HepG2 (cell line): ENCODE results near the gene JMJD6. TPM values are rescaled to one million over a fixed set of nuclear protein-coding genes. Genes with fewer than 3 reads are reported as not detected.

Source experiments
- AGO2 ChIP-seq: fragments of 200-400 bp; formaldehyde crosslinking; optimal IDR thresholded peaks from 2 replicates; pipeline ENCODE3; 2017; ENCODE audit warnings: mild to moderate bottlenecking, low read depth, low read length, moderate library complexity
- GATAD2A ChIP-seq: IDR thresholded peaks from 2 replicates; pipeline ENCODE4 v1.6.1; 2016
- GLI4 ChIP-seq: sonication (generic); formaldehyde crosslinking; IDR thresholded peaks from 2 replicates; pipeline ENCODE4 v1.5.1; 2020; ENCODE audit warnings: missing genetic modification reagents, mild to moderate bottlenecking, moderate library complexity, borderline replicate concordance
- HMG20B ChIP-seq: conservative IDR thresholded peaks from 2 replicates; pipeline ENCODE4 v1.6.1; 2016; ENCODE audit warnings: missing genetic modification reagents, missing compliant biosample characterization
- MAF1 ChIP-seq: sonication (generic); formaldehyde crosslinking; IDR thresholded peaks from 2 replicates; pipeline ENCODE4 v1.5.0; 2020; ENCODE audit warnings: missing genetic modification reagents, borderline replicate concordance
- NCOA2 ChIP-seq: sonication (generic); formaldehyde crosslinking; IDR thresholded peaks from 2 replicates; pipeline ENCODE4 v1.8.0; 2022; ENCODE audit warnings: inconsistent platforms
- PAX8 ChIP-seq: sonication (generic); formaldehyde crosslinking; IDR thresholded peaks from 2 replicates; pipeline ENCODE4 v1.8.0; 2022; ENCODE audit warnings: mild to moderate bottlenecking, missing genetic modification reagents, borderline replicate concordance
- PHF5A ChIP-seq: IDR thresholded peaks from one replicate; pipeline ENCODE4 v1.6.1; 2018; ENCODE audit warnings: low read depth, missing genetic modification reagents; ENCODE audit not compliant: unreplicated experiment
- RBFOX2 ChIP-seq: fragments of 200-400 bp; formaldehyde crosslinking; IDR thresholded peaks from 2 replicates; pipeline ENCODE4 v1.6.1; 2017; ENCODE audit warnings: low read depth, mild to moderate bottlenecking, low read length
- RFXANK ChIP-seq: IDR thresholded peaks from 2 replicates; pipeline ENCODE4 v1.6.1; 2016
- SSRP1 ChIP-seq: IDR thresholded peaks from 2 replicates; pipeline ENCODE4 v1.6.1; 2016; ENCODE audit warnings: control low read depth
- STAG1 ChIP-seq: sonication (generic); formaldehyde crosslinking; IDR thresholded peaks from 2 replicates; pipeline ENCODE4 v1.4.0; 2020; ENCODE audit warnings: missing genetic modification reagents
- ZBTB21 ChIP-seq: sonication (generic); formaldehyde crosslinking; IDR thresholded peaks from 2 replicates; pipeline ENCODE4 v1.4.0; 2020; ENCODE audit warnings: missing genetic modification reagents
- ZMYM2 ChIP-seq: sonication (generic); formaldehyde crosslinking; IDR thresholded peaks from 2 replicates; pipeline ENCODE4 v1.8.0; 2022; ENCODE audit warnings: mild to moderate bottlenecking, missing genetic modification reagents
- ZNF124 ChIP-seq: sonication (generic); formaldehyde crosslinking; IDR thresholded peaks from 2 replicates; pipeline ENCODE4 v1.4.0; 2020; ENCODE audit warnings: missing genetic modification reagents
- ZNF136 ChIP-seq: sonication (generic); formaldehyde crosslinking; IDR thresholded peaks from 2 replicates; pipeline ENCODE4 v1.8.1; 2022; ENCODE audit warnings: low read depth, mild to moderate bottlenecking, moderate library complexity, missing genetic modification reagents
- ZNF263 ChIP-seq: sonication (generic); formaldehyde crosslinking; IDR thresholded peaks from 2 replicates; pipeline ENCODE4 v1.4.0; 2020; ENCODE audit warnings: missing genetic modification reagents
- ZNF3 ChIP-seq: IDR thresholded peaks from 2 replicates; pipeline ENCODE4 v1.7.0; 2017; ENCODE audit warnings: inconsistent platforms
- ZNF331 ChIP-seq: sonication (generic); formaldehyde crosslinking; IDR thresholded peaks from 2 replicates; pipeline ENCODE4 v1.4.0; 2020; ENCODE audit warnings: missing genetic modification reagents
- ZNF343 ChIP-seq: sonication (generic); formaldehyde crosslinking; IDR thresholded peaks from 2 replicates; pipeline ENCODE4 v1.4.0; 2020; ENCODE audit warnings: mild to moderate bottlenecking, missing genetic modification reagents
- ZNF362 ChIP-seq: sonication (generic); formaldehyde crosslinking; IDR thresholded peaks from 2 replicates; pipeline ENCODE4 v1.4.0; 2020; ENCODE audit warnings: missing genetic modification reagents, mild to moderate bottlenecking, borderline replicate concordance
- ZNF512B ChIP-seq: sonication (generic); formaldehyde crosslinking; IDR thresholded peaks from 2 replicates; pipeline ENCODE4 v1.5.1; 2020; ENCODE audit warnings: missing genetic modification reagents, mild to moderate bottlenecking, borderline replicate concordance
- ZNF556 ChIP-seq: sonication (generic); formaldehyde crosslinking; IDR thresholded peaks from 2 replicates; pipeline ENCODE4 v1.4.0; 2020; ENCODE audit warnings: mild to moderate bottlenecking, missing genetic modification reagents, borderline replicate concordance
- ZNF674 ChIP-seq: sonication (generic); formaldehyde crosslinking; IDR thresholded peaks from 2 replicates; pipeline ENCODE4 v1.5.0; 2020; ENCODE audit warnings: low read depth, mild to moderate bottlenecking, missing genetic modification reagents
- ZNF766 ChIP-seq: sonication (generic); formaldehyde crosslinking; IDR thresholded peaks from 2 replicates; pipeline ENCODE4 v1.5.0; 2020; ENCODE audit warnings: missing genetic modification reagents, borderline replicate concordance
- ZNF777 ChIP-seq: sonication (generic); formaldehyde crosslinking; IDR thresholded peaks from 2 replicates; pipeline ENCODE4 v1.4.0; 2020; ENCODE audit warnings: missing genetic modification reagents
- ZNF891 ChIP-seq: sonication (generic); formaldehyde crosslinking; IDR thresholded peaks from 2 replicates; pipeline ENCODE4 v1.5.0; 2020; ENCODE audit warnings: mild to moderate bottlenecking, missing genetic modification reagents
- polyA plus RNA-seq, 8 experiments: library from polyadenylated mRNA; depleted of rRNA in 3 of 8; stranded (reverse) in 7 of 8; unstranded in 1 of 8; fragments of >200 nt; fragmentation: Illumina TruSeq in 4 of 8; extraction: Trizol in 4 of 8; gene quantifications; 2 replicates each; pipeline versions ENCODE4 v1.2.1 to v1.2.3, GENCODE V29; 2011 to 2016; ENCODE audit warnings: low read depth in 4 of 8, missing spikeins in 1 of 8, mixed read lengths in 1 of 8; ENCODE audit not compliant: insufficient read depth in 1 of 8
- total RNA-seq, 5 experiments: library from RNA; depleted of rRNA; stranded (reverse); fragments of >200 nt; fragmentation: Illumina TruSeq; extraction: Trizol; gene quantifications; 2 replicates each; pipeline ENCODE4 v1.2.3, GENCODE V29; 2016; ENCODE audit warnings: low read depth in 1 of 5
- TF ChIP-seq, protein P1 (sequence below): sonication (generic); formaldehyde crosslinking; IDR thresholded peaks from 2 replicates; pipeline ENCODE4 v1.8.0; 2022; ENCODE audit warnings: missing genetic modification reagents, mild to moderate bottlenecking, borderline replicate concordance

Gene JMJD6
- total and polyA plus RNA-seq, 2 of the 13 experiments (the other 11 are each of a cell fraction or from before 2014, with no cell fraction given): 33.6 to 41.0 TPM

DNA sequence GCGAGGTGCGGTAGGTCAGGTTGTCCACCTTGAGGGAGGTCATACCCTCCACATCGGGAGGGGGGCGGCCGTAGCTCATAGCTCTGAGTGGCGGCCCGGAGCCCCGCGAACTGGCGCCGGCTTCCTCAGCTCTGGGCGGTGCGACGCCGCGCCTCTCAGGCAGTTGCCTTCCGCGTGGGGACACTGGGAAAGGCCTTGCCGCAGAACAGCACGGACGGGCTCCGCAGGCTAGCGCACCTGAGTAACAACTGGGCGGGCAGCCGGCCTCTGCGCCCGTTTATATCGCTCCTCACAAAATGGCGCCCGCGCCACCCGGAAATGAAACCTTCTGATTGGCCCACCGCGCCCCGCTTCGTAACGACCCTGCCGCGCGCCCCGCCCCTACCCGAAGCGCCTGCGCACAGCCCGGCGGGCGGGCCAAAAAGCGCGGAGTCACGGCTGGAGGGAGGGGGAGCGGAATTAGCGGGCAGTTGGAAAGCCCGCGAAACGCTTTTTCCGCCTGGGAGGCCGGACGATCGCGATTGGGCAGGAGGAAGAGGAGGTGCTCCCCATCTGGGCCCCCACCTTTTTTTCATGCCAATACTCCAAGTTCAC lies 10.8 kb upstream of the JMJD6 start, which contains the start of gene SRSF2 (continued):
- peak; percentile 97 for TF ChIP-seq ZNF891 (CRISPR knock-in tag)
- TF ChIP-seq RBFOX2: peak; percentile 100
- 0 out of 2 replicates have a peak, but pooled peaks have one; percentile 11 for TF ChIP-seq RFXANK (CRISPR knock-in tag)
- TF ChIP-seq GLI4 (CRISPR knock-in tag): no peak
- TF ChIP-seq ZNF136 (CRISPR knock-in tag): peak; percentile 45
- TF ChIP-seq ZNF362 (CRISPR knock-in tag): peak; percentile 91; the same call in 1 of the 2 replicates
- peak; percentile 47; the same call in 1 of the 2 replicates for TF ChIP-seq HMG20B
- peak; percentile 98 for TF ChIP-seq AGO2
- TF ChIP-seq ZNF124: peak; percentile 60; the same call in 1 of the 2 replicates
- peak; percentile 60 for TF ChIP-seq GATAD2A (CRISPR knock-in tag)
- TF ChIP-seq, protein P1, sequence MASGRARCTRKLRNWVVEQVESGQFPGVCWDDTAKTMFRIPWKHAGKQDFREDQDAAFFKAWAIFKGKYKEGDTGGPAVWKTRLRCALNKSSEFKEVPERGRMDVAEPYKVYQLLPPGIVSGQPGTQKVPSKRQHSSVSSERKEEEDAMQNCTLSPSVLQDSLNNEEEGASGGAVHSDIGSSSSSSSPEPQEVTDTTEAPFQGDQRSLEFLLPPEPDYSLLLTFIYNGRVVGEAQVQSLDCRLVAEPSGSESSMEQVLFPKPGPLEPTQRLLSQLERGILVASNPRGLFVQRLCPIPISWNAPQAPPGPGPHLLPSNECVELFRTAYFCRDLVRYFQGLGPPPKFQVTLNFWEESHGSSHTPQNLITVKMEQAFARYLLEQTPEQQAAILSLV: peak; percentile 93; the same call in 1 of the 2 replicates
- peak; percentile 98; the same call in 1 of the 2 replicates for TF ChIP-seq ZNF766 (CRISPR knock-in tag)
- no peak for TF ChIP-seq SSRP1 (CRISPR knock-in tag)
- peak; percentile 51; the same call in 1 of the 2 replicates for TF ChIP-seq ZNF331 (CRISPR knock-in tag)
- no peak; the same call in 1 of the 2 replicates for TF ChIP-seq ZNF3 (CRISPR knock-in tag)
- TF ChIP-seq NCOA2 (CRISPR knock-in tag): peak; percentile 79
- peak; percentile 40; the same call in 1 of the 2 replicates for TF ChIP-seq ZBTB21 (CRISPR knock-in tag)
- peak; percentile 38; the same call in 1 of the 2 replicates for TF ChIP-seq ZNF777 (CRISPR knock-in tag)
- peak; percentile 99 for TF ChIP-seq ZNF263 (CRISPR knock-in tag)
- TF ChIP-seq ZNF556 (CRISPR knock-in tag): no peak; the same call in 1 of the 2 replicates
- peak; percentile 19; the same call in 1 of the 2 replicates for TF ChIP-seq ZNF512B (CRISPR knock-in tag)
- TF ChIP-seq PAX8 (CRISPR knock-in tag): peak; percentile 88; the same call in 1 of the 2 replicates
- no peak for TF ChIP-seq ZMYM2 (CRISPR knock-in tag)
- peak; percentile 27; the same call in 1 of the 2 replicates for TF ChIP-seq STAG1 (CRISPR knock-in tag)
- TF ChIP-seq ZNF343 (CRISPR knock-in tag): peak; percentile 82
- peak; percentile 94 for TF ChIP-seq MAF1 (CRISPR knock-in tag)
- TF ChIP-seq ZNF674: peak; percentile 71; the same call in 1 of the 2 replicates
- no peak for TF ChIP-seq PHF5A (CRISPR knock-in tag)
